Osteocyte (in vitro differentiated cells): ENCODE measurements around the gene POLR1H. TPM values are rescaled to one million over a fixed set of nuclear protein-coding genes. Genes with fewer than 3 reads are reported as not detected.
A peak's percentile ranks its signal among the peaks of the same experiment; 100 is the strongest.

Experiments used
- DNase-seq: peaks from one replicate; pipeline ENCODE4 v3.0.0; 2021; ENCODE audit warnings: mixed read lengths; ENCODE audit not compliant: unreplicated experiment; ENCODE audit errors: extremely low spot score
- H3K27ac Mint-ChIP-seq: one replicate; pipeline ENCODE4 v1.8.0; 2021; ENCODE audit warnings: mild to moderate bottlenecking, mixed read lengths; ENCODE audit not compliant: unreplicated experiment
- H3K27me3 Mint-ChIP-seq: one replicate; pipeline ENCODE4 v1.8.0; 2021; ENCODE audit warnings: mixed read lengths; ENCODE audit not compliant: unreplicated experiment
- H3K36me3 Mint-ChIP-seq: one replicate; pipeline ENCODE4 v1.8.0; 2021; ENCODE audit warnings: mixed read lengths; ENCODE audit not compliant: unreplicated experiment
- H3K4me1 Mint-ChIP-seq: one replicate; pipeline ENCODE4 v1.8.0; 2021; ENCODE audit warnings: mixed read lengths; ENCODE audit not compliant: unreplicated experiment
- H3K4me3 Mint-ChIP-seq: one replicate; pipeline ENCODE4 v1.8.0; 2021; ENCODE audit warnings: mild to moderate bottlenecking, moderate library complexity, mixed read lengths; ENCODE audit not compliant: unreplicated experiment
- H3K9me3 Mint-ChIP-seq: one replicate; pipeline ENCODE4 v1.8.0; 2021; ENCODE audit warnings: mixed read lengths; ENCODE audit not compliant: unreplicated experiment
- CTCF ChIP-seq: fragments of 200-600 bp; sonication (generic); IDR thresholded peaks from 2 replicates; pipeline ENCODE4 v1.5.0; 2021; ENCODE audit warnings: antibody characterized with exemption, mild to moderate bottlenecking, moderate library complexity
- total RNA-seq: library from RNA; stranded (reverse); gene quantifications from 2 replicates; pipeline ENCODE4 v1.2.1, GENCODE V29; 2021

POLR1H gene
- total RNA-seq, 1 donor from 2014 or later: 20.1 TPM

- Mint-ChIP-seq H3K4me3 (no peak overlapping the region), H3K36me3 (no peaks in the 10 kb centered on the region), H3K9me3 (no peaks in the 10 kb centered on the region), H3K4me1 (peaks cover 11% of the 10 kb centered on the region), H3K27me3 (no peaks in the 10 kb centered on the region), H3K27ac (no peak overlapping the region)
- no peak for DNase-seq
- TF ChIP-seq CTCF: no peak
These were observed 16.4 kb upstream of the POLR1H start for GRCh38 chr6:30044630-30045029.

GRCh38 chr6:30047220-30047619 is 13.8 kb upstream of the POLR1H start:
- H3K27ac Mint-ChIP-seq: no peak overlapping the region

GRCh38 chr6:30053682-30054081 is 7.4 kb upstream of the POLR1H start:
- no peaks in the 10 kb centered on the region for H3K4me1 Mint-ChIP-seq
- no peak for TF ChIP-seq CTCF

More at GRCh38 chr6:30047220-30047619, 13.8 kb upstream of the POLR1H start:
- H3K9me3 Mint-ChIP-seq: no peaks in the 10 kb centered on the region
- no peak overlapping the region for H3K4me3 Mint-ChIP-seq
- no peak for TF ChIP-seq CTCF
- no peak for DNase-seq
- H3K36me3 Mint-ChIP-seq: no peaks in the 10 kb centered on the region
- peaks cover 11% of the 10 kb centered on the region for H3K4me1 Mint-ChIP-seq
- no peaks in the 10 kb centered on the region for H3K27me3 Mint-ChIP-seq

GRCh38 chr6:30055513-30055912 is 5.6 kb upstream of the POLR1H start:
- peaks cover 13% of the 10 kb centered on the region for H3K36me3 Mint-ChIP-seq
- H3K4me1 Mint-ChIP-seq: peaks cover 11% of the 10 kb centered on the region
- no peak overlapping the region for H3K4me3 Mint-ChIP-seq
- DNase-seq: no peak
- no peaks in the 10 kb centered on the region for H3K9me3 Mint-ChIP-seq
- H3K27ac Mint-ChIP-seq: no peak overlapping the region
- H3K27me3 Mint-ChIP-seq: no peaks in the 10 kb centered on the region
- TF ChIP-seq CTCF: no peak

More at GRCh38 chr6:30053682-30054081, 7.4 kb upstream of the POLR1H start:
- Mint-ChIP-seq H3K4me3 (no peak overlapping the region), H3K27ac (no peak overlapping the region), H3K27me3 (no peaks in the 10 kb centered on the region), H3K36me3 (peaks cover 13% of the 10 kb centered on the region), H3K9me3 (no peaks in the 10 kb centered on the region)
- DNase-seq: no peak

- no peak for DNase-seq
- H3K36me3 Mint-ChIP-seq: peaks cover 17% of the 10 kb centered on the region
- no peaks in the 10 kb centered on the region for H3K27me3 Mint-ChIP-seq
- H3K27ac Mint-ChIP-seq: peak overlapping the region; percentile 97
- H3K4me3 Mint-ChIP-seq: peak overlapping the region; percentile 89
- TF ChIP-seq CTCF: no peak
- H3K4me1 Mint-ChIP-seq: peaks cover 30% of the 10 kb centered on the region
- no peaks in the 10 kb centered on the region for H3K9me3 Mint-ChIP-seq
These were observed 416 bp upstream of the POLR1H start for GRCh38 chr6:30060606-30061091.
